ENCODE data around the gene SHROOM3.

DNA sequence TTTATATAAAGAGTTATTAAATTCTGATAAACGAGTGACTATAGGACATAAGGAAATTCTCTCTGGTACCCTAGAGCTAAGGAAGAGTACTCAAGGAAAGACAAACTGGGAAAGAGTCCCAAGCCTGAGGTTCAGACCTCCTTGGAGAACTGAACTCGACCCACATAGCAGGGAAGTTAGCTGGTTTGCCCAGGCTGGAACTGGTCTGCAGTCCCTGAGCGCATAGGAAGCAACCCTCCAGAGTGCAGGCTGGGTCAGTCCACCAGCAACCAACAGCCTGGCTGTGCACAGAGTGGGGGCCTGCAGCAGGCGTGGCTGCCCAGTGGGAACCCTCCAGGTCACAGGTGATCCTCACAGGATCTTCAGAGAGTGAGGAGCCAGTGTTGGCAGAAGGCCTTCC lies 348.8 kb downstream of the SHROOM3 start:
- TF ChIP-seq, protein P1, sequence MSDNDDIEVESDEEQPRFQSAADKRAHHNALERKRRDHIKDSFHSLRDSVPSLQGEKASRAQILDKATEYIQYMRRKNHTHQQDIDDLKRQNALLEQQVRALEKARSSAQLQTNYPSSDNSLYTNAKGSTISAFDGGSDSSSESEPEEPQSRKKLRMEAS (IDR thresholded peaks at IDR 0.05), result no peak
- TF ChIP-seq, protein P2, sequence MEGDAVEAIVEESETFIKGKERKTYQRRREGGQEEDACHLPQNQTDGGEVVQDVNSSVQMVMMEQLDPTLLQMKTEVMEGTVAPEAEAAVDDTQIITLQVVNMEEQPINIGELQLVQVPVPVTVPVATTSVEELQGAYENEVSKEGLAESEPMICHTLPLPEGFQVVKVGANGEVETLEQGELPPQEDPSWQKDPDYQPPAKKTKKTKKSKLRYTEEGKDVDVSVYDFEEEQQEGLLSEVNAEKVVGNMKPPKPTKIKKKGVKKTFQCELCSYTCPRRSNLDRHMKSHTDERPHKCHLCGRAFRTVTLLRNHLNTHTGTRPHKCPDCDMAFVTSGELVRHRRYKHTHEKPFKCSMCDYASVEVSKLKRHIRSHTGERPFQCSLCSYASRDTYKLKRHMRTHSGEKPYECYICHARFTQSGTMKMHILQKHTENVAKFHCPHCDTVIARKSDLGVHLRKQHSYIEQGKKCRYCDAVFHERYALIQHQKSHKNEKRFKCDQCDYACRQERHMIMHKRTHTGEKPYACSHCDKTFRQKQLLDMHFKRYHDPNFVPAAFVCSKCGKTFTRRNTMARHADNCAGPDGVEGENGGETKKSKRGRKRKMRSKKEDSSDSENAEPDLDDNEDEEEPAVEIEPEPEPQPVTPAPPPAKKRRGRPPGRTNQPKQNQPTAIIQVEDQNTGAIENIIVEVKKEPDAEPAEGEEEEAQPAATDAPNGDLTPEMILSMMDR (IDR thresholded peaks at IDR 0.05; ENCODE audit: low read depth, low read length, missing input control), result no peak
- no peak for TF ChIP-seq ATF3 (IDR thresholded peaks at IDR 0.05)
- no peak for TF ChIP-seq GABPA (IDR thresholded peaks at IDR 0.05 in 1 of 2, conservative IDR thresholded peaks at IDR 0.05 in 1 of 2)
- no peak for TF ChIP-seq ZBTB33 (IDR thresholded peaks at IDR 0.05)
- no peak for TF ChIP-seq RAD21 (IDR thresholded peaks at IDR 0.05)

All from liver (tissue), 3 donors.